Hepatocyte (in vitro differentiated cells): ENCODE results near the gene CBY2.

Experiments used
- EZH2 ChIP-seq: fragments of 200-600 bp; sonication (generic); IDR thresholded peaks from 2 replicates; pipeline ENCODE4 v1.6.1; 2016; ENCODE audit warnings: antibody characterized with exemption, mild to moderate bottlenecking, borderline replicate concordance
- EZH2phosphoT487 ChIP-seq: fragments of 200-600 bp; sonication (generic); IDR thresholded peaks from one replicate; pipeline ENCODE4 v1.6.1; 2018; ENCODE audit warnings: antibody characterized with exemption, mild to moderate bottlenecking, low read depth, moderate library complexity; ENCODE audit not compliant: unreplicated experiment, severe bottlenecking
- TF ChIP-seq, protein P1 (sequence below): fragments of 200-600 bp; sonication (generic); IDR thresholded peaks from 2 replicates; pipeline ENCODE4 v1.5.1; 2016; ENCODE audit warnings: antibody characterized with exemption, mild to moderate bottlenecking; ENCODE audit not compliant: poor library complexity

DNA sequence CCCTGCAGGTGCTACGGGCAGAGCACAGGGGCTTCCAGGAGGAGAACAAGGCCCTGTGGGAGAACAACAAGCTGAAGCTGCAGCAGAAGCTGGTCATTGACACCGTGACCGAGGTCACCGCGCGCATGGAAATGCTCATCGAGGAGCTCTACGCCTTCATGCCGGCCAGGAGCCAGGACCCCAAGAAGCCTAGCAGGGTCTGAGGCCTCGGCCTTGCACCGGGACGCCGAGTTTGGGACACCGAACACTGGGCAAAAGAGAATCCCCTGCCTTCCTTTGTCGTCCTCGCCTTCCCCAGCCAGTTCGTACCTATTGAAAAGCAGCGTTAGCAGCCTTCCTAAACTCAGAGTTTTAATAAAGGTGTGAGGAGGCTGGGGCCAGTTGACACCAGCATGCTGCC is 12.1 kb downstream of the CBY2 start:
- TF ChIP-seq, protein P1, sequence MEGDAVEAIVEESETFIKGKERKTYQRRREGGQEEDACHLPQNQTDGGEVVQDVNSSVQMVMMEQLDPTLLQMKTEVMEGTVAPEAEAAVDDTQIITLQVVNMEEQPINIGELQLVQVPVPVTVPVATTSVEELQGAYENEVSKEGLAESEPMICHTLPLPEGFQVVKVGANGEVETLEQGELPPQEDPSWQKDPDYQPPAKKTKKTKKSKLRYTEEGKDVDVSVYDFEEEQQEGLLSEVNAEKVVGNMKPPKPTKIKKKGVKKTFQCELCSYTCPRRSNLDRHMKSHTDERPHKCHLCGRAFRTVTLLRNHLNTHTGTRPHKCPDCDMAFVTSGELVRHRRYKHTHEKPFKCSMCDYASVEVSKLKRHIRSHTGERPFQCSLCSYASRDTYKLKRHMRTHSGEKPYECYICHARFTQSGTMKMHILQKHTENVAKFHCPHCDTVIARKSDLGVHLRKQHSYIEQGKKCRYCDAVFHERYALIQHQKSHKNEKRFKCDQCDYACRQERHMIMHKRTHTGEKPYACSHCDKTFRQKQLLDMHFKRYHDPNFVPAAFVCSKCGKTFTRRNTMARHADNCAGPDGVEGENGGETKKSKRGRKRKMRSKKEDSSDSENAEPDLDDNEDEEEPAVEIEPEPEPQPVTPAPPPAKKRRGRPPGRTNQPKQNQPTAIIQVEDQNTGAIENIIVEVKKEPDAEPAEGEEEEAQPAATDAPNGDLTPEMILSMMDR, result no peak
- no peak for TF ChIP-seq EZH2
- TF ChIP-seq EZH2phosphoT487, result no peak
